GM23338 (cell line): ENCODE measurements around the gene STON2. TPM values are rescaled to one million over a fixed set of nuclear protein-coding genes. Genes with fewer than 3 reads are reported as not detected.

ENCODE experiments used
- ATAC-seq: fragments of 200-7000 bp; cut with Tn5 transposase; 3 replicates; pipeline ENCODE4 v1.9.1; 2020
- DNase-seq: peaks from one replicate; pipeline ENCODE4 v3.0.0-alpha.2; 2015; ENCODE audit warnings: low spot score
- H2AFZ ChIP-seq: fragments of 200-600 bp; sonication (generic); 2 replicates; pipeline ENCODE4 v1.8.0; 2016; ENCODE audit warnings: antibody characterized with exemption, mild to moderate bottlenecking, moderate library complexity
- H3F3A ChIP-seq: fragments of 200-600 bp; sonication (generic); replicated peaks from 2 replicates; pipeline ENCODE4 v1.8.0; 2017; ENCODE audit warnings: antibody characterized with exemption, mixed run types, low read depth
- H3K27ac ChIP-seq: fragments of 200-600 bp; sonication (generic); 2 replicates; pipeline ENCODE4 v1.6.1; 2016; ENCODE audit warnings: low read depth
- H3K27me3 ChIP-seq: fragments of 200-600 bp; sonication (generic); 2 replicates; pipeline ENCODE4 v1.8.0; 2016; ENCODE audit warnings: mild to moderate bottlenecking, mixed run types, moderate library complexity; ENCODE audit not compliant: insufficient read depth
- H3K36me3 ChIP-seq: fragments of 200-600 bp; sonication (generic); 2 replicates; pipeline ENCODE4 v1.8.0; 2016; ENCODE audit warnings: mild to moderate bottlenecking; ENCODE audit not compliant: insufficient read depth
- H3K4me1 ChIP-seq: fragments of 200-600 bp; sonication (generic); 2 replicates; pipeline ENCODE4 v1.8.0; 2016; ENCODE audit warnings: mild to moderate bottlenecking, moderate library complexity; ENCODE audit not compliant: insufficient read depth
- H3K4me2 ChIP-seq: fragments of 200-600 bp; sonication (generic); 2 replicates; pipeline ENCODE4 v1.7.1; 2017; ENCODE audit warnings: mixed run types
- H3K4me3 ChIP-seq: fragments of 200-600 bp; sonication (generic); 2 replicates; pipeline ENCODE4 v1.6.1; 2016; ENCODE audit warnings: mixed run types
- H3K79me2 ChIP-seq: fragments of 200-600 bp; sonication (generic); replicated peaks from 2 replicates; pipeline ENCODE4 v1.8.0; 2017; ENCODE audit warnings: mild to moderate bottlenecking; ENCODE audit not compliant: insufficient read depth
- H3K9me2 ChIP-seq: fragments of 200-600 bp; sonication (generic); 2 replicates; pipeline ENCODE4 v1.8.0; 2017; ENCODE audit not compliant: insufficient read depth
- H4K20me1 ChIP-seq: fragments of 200-600 bp; sonication (generic); replicated peaks from 2 replicates; pipeline ENCODE4 v1.8.0; 2017; ENCODE audit warnings: mild to moderate bottlenecking; ENCODE audit not compliant: insufficient read depth
- H3K27ac Mint-ChIP-seq: 2 replicates; pipeline ENCODE4 v1.8.0; 2020; ENCODE audit warnings: inconsistent platforms, mild to moderate bottlenecking, moderate library complexity, mixed read lengths
- H3K27me3 Mint-ChIP-seq: 3 replicates; pipeline ENCODE4 v1.8.0; 2022; ENCODE audit warnings: low read depth, mild to moderate bottlenecking, moderate library complexity, mixed read lengths, inconsistent platforms; ENCODE audit not compliant: insufficient read depth, poor library complexity
- H3K36me3 Mint-ChIP-seq: 3 replicates; pipeline ENCODE4 v1.8.0; 2021; ENCODE audit warnings: low read depth, mild to moderate bottlenecking, inconsistent platforms, moderate library complexity, mixed read lengths
- H3K4me1 Mint-ChIP-seq: 3 replicates; pipeline ENCODE4 v1.8.0; 2020; ENCODE audit warnings: mild to moderate bottlenecking, inconsistent platforms, mixed read lengths
- H3K4me3 Mint-ChIP-seq: 3 replicates; pipeline ENCODE4 v1.8.0; 2021; ENCODE audit warnings: moderate library complexity, mild to moderate bottlenecking, inconsistent platforms, mixed read lengths
- H3K9me3 Mint-ChIP-seq: 3 replicates; pipeline ENCODE4 v1.8.0; 2020; ENCODE audit warnings: moderate library complexity, mild to moderate bottlenecking, inconsistent platforms, mixed read lengths
- CREB1 ChIP-seq: fragments of 250-450 bp; sonication (Bioruptor Pico); IDR thresholded peaks from 2 replicates; pipeline ENCODE4 v1.5.0; 2020; ENCODE audit warnings: low read depth, mild to moderate bottlenecking, moderate library complexity
- EZH2 ChIP-seq: fragments of 200-600 bp; sonication (generic); IDR thresholded peaks from one replicate; pipeline ENCODE4 v1.8.0; 2017; ENCODE audit warnings: antibody characterized with exemption, mild to moderate bottlenecking, low read depth; ENCODE audit not compliant: unreplicated experiment
- EZH2phosphoT487 ChIP-seq: fragments of 200-600 bp; sonication (generic); IDR thresholded peaks from one replicate; pipeline ENCODE4 v1.8.1; 2018; ENCODE audit warnings: antibody characterized with exemption; ENCODE audit not compliant: unreplicated experiment
- JUNB ChIP-seq: IDR thresholded peaks from one replicate; pipeline ENCODE4 v1.6.1; 2016; ENCODE audit warnings: antibody characterized with exemption; ENCODE audit not compliant: unreplicated experiment
- NANOG ChIP-seq: IDR thresholded peaks from 2 replicates; pipeline ENCODE4 v1.6.1; 2016; ENCODE audit warnings: antibody characterized with exemption, borderline replicate concordance
- POLR2AphosphoS5 ChIP-seq: IDR thresholded peaks from 2 replicates; pipeline ENCODE4 v1.6.1; 2016; ENCODE audit warnings: antibody characterized with exemption, low read depth
- REST ChIP-seq: IDR thresholded peaks from one replicate; pipeline ENCODE4 v1.6.1; 2018; ENCODE audit warnings: antibody characterized with exemption; ENCODE audit not compliant: unreplicated experiment
- STAT1 ChIP-seq: IDR thresholded peaks from one replicate; pipeline ENCODE4 v1.6.1; 2016; ENCODE audit warnings: antibody characterized with exemption; ENCODE audit not compliant: unreplicated experiment
- ZNF114 ChIP-seq: fragments of 250-450 bp; sonication (Bioruptor Pico); IDR thresholded peaks from 2 replicates; pipeline ENCODE4 v1.5.0; 2020; ENCODE audit warnings: mild to moderate bottlenecking, moderate library complexity
- ZNF331 ChIP-seq: fragments of 250-450 bp; sonication (Bioruptor Pico); IDR thresholded peaks from 2 replicates; pipeline ENCODE4 v1.5.0; 2020; ENCODE audit warnings: low read depth, mild to moderate bottlenecking, moderate library complexity
- polyA plus RNA-seq: library from polyadenylated mRNA; unstranded; fragments of >200 nt; fragmentation: Nextera tagmentation; extraction: Ambion mirVana; gene quantifications from 2 replicates; pipeline ENCODE4 v1.2.1, GENCODE V29; 2016
- total RNA-seq: library from RNA; depleted of rRNA; stranded (reverse); fragments of >200 nt; shearing (Covaris generic); gene quantifications from 2 replicates; pipeline ENCODE4 v1.2.3, GENCODE V29; 2014
- TF ChIP-seq, protein P1 (sequence below), 2 experiments: fragments of 200-600 bp in 1 of 2; sonication (generic) in 1 of 2; conservative IDR thresholded peaks; 2 replicates each; pipeline versions ENCODE4 v1.5.1 to v1.6.1; 2016 to 2017; ENCODE audit warnings: antibody characterized with exemption in 2 of 2, low read depth in 2 of 2, mild to moderate bottlenecking in 2 of 2, moderate library complexity in 1 of 2

STON2 gene
- total and polyA plus RNA-seq, 2 experiments from 2014 or later = 8.2 to 71.0 TPM

- Histone ChIP-seq H4K20me1 (no peaks in the 10 kb centered on the region), H3K4me1 (peaks cover 32% of the 10 kb centered on the region), H3K4me2 (peak overlapping the region; percentile 50; the same call in 1 of the 2 replicates), H3K27me3 (no peaks in the 10 kb centered on the region), H2AFZ (no peak overlapping the region), H3K4me3 (no peak overlapping the region), H3F3A (no peaks in the 10 kb centered on the region), H3K79me2 (no peaks in the 10 kb centered on the region), H3K9me2 (no peaks in the 10 kb centered on the region; the same call in 1 of the 2 replicates), H3K27ac (peak overlapping the region; percentile 35), H3K36me3 (no peaks in the 10 kb centered on the region)
- Mint-ChIP-seq H3K4me1 (peaks cover 33% of the 10 kb centered on the region), H3K27me3 (peaks cover 11% of the 10 kb centered on the region), H3K27ac (peak overlapping the region; percentile 85), H3K9me3 (no peaks in the 10 kb centered on the region; the same call in 2 of the 3 replicates), H3K4me3 (no peak overlapping the region; the same call in 2 of the 3 replicates), H3K36me3 (peaks cover 19% of the 10 kb centered on the region)
- peak; percentile 50 for ATAC-seq
- TF ChIP-seq EZH2 = no peak
- no peak for TF ChIP-seq REST
- no peak for DNase-seq
These were observed 14.2 kb downstream of the STON2 start for GRCh38 chr14:81385886-81386285.

DNA sequence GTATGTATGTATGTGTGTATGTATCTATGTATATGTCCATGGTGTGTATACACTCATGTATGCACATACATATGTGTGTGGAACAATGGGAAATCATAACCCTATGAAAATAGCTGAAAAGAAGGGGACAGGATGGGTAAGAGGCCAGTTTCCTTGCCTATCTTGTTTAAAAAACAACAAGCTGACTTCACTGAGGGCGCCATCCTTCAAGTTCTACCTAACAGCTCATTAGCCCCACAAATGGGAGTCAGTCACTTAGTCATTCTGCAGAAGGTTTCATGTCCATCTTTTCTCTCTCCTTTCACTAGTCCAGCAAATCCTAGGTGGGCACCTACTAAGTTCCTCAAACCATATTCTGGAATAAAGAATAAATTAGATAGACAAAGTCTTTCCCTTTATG lies 14.7 kb downstream of the STON2 start:
- H3K27me3 ChIP-seq = no peaks in the 10 kb centered on the region
- peaks cover 3% of the 10 kb centered on the region; the same call in 2 of the 3 replicates for H3K9me3 Mint-ChIP-seq
- no peak for DNase-seq
- peaks cover 33% of the 10 kb centered on the region for H3K4me1 Mint-ChIP-seq
- H3K4me1 ChIP-seq = peaks cover 32% of the 10 kb centered on the region
- H3K36me3 ChIP-seq = 0 out of 2 replicates have a peak, but pooled peaks cover 4% of the 10 kb centered on the region
- H3K27ac ChIP-seq = peak overlapping the region; percentile 35; the same call in 1 of the 2 replicates
- ATAC-seq = no peak
- no peaks in the 10 kb centered on the region for H4K20me1 ChIP-seq
- no peak overlapping the region for H2AFZ ChIP-seq
- H3K9me2 ChIP-seq = no peaks in the 10 kb centered on the region; the same call in 1 of the 2 replicates
- H3K27ac Mint-ChIP-seq = peak overlapping the region; percentile 85
- H3K4me3 Mint-ChIP-seq = no peak overlapping the region; the same call in 2 of the 3 replicates
- H3K4me2 ChIP-seq = peak overlapping the region; percentile 50; the same call in 1 of the 2 replicates
- H3K79me2 ChIP-seq = no peaks in the 10 kb centered on the region
- H3K4me3 ChIP-seq = no peak overlapping the region
- peaks cover 23% of the 10 kb centered on the region for H3K36me3 Mint-ChIP-seq
- H3K27me3 Mint-ChIP-seq = peaks cover 11% of the 10 kb centered on the region
- H3F3A ChIP-seq = no peaks in the 10 kb centered on the region
- TF ChIP-seq ZNF114 (CRISPR knock-in tag) (no peak), POLR2AphosphoS5 (no peak), ZNF331 (CRISPR knock-in tag) (no peak), JUNB (no peak), CREB1 (CRISPR knock-in tag) (no peak), EZH2phosphoT487 (no peak), NANOG (no peak), REST (no peak), STAT1 (no peak), EZH2 (no peak)
- TF ChIP-seq, protein P1, sequence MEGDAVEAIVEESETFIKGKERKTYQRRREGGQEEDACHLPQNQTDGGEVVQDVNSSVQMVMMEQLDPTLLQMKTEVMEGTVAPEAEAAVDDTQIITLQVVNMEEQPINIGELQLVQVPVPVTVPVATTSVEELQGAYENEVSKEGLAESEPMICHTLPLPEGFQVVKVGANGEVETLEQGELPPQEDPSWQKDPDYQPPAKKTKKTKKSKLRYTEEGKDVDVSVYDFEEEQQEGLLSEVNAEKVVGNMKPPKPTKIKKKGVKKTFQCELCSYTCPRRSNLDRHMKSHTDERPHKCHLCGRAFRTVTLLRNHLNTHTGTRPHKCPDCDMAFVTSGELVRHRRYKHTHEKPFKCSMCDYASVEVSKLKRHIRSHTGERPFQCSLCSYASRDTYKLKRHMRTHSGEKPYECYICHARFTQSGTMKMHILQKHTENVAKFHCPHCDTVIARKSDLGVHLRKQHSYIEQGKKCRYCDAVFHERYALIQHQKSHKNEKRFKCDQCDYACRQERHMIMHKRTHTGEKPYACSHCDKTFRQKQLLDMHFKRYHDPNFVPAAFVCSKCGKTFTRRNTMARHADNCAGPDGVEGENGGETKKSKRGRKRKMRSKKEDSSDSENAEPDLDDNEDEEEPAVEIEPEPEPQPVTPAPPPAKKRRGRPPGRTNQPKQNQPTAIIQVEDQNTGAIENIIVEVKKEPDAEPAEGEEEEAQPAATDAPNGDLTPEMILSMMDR (conservative IDR thresholded peaks at IDR 0.05; ENCODE audit: low read depth in 2 of 2) = no peak
